Limb (tissue), 2 donors: ENCODE results near the gene POU6F2.

Source experiments
- DNase-seq, 2 donors: peaks; one replicate each; pipeline ENCODE4 v3.0.0-alpha.2; 2016; ENCODE audit errors: extremely low spot score in 2 of 2

POU6F2 gene

DNA sequence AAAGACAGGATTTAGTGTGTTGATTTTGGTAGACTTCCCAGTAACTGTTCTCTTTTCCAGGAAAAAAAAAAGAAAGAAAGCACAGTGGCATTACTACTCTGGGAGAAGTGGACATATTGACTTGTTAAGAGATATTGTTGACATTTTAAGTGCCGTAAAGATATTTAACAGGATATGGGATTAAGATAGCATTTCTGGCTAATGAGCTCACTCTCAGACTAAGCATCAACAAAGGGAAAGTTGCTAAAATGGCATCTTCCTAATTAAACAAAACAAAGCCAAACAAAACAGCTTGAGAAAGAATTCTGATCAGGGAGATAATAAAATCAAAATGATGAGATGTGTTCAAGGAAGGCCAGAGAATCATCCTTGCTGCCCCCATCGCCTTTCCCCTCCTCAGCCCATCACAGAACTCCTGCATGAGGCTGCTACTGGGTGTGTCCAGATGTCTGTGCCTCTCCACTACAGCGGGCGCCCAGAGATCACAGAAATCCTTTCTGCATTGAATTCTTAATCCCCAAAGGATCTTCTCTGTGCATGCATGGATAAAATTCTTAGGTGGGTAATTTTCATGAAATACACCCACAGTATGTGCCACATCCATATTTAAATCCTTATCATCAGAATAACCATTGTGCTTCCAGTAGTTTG is 270.5 kb downstream of the POU6F2 start:
- no peak for DNase-seq

DNA sequence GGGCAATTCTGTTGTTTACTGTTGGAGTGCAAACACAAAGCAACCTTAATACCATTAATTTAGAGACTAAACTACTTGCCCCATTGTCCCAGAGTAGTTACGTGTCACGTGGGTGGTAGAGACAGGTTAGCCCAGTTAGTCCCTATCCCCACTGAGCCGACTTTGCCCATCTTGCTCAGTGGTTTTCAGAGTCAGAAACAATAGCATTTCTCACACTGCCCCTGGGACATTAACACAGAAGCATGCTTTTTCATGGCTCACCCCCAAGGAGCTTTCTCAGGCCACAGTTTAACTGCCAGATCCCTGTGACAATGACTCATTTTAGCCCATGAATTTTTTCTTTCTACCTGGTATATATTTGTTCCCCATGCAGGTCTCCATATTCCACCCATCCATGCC is 271.0 kb downstream of the POU6F2 start:
- no peak for DNase-seq

DNA sequence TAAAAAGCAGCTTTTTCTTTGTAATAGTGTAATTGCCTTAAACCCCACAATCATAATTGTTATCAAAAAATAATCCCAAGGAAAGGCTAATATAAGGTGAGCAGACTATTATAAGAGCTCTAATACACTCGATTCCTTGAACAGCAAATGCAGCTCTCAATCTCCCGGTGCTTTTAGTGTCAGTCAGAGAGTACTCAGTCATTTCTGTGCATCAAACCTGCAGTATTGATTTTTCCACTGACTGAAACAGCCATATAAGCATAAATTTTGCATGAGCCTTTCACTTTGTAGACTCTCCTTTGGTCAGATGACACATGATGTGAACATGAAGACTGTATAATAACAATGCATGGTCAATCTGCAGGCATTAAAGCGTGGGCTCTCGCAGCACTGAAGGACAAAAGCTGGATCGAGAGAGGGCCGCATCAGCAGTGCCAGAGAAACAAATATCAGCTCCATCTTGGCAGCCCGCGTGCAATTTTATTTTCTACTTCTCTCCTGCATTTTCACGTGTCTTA is 272.0 kb downstream of the POU6F2 start:
- no peak for DNase-seq

DNA sequence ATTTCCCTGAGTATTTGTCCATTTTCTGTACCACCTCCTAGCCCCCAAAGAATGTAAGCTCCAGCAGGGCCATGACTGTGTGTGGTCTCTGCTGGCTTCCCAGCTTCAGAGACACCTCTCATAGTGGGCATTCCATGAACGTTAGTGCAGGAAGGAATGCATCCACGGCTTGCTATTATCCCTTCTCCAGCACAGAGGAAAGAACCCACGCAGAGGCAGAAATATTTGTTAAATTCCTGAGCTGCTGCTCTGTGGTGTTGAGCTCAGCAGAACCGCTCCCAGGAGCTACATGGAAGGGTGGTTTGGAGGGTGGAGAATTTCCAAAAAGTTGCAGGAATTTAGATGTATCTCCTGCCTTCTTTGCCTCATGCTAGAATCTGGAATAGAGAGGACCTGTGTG is 275.2 kb downstream of the POU6F2 start:
- no peak for DNase-seq

DNA sequence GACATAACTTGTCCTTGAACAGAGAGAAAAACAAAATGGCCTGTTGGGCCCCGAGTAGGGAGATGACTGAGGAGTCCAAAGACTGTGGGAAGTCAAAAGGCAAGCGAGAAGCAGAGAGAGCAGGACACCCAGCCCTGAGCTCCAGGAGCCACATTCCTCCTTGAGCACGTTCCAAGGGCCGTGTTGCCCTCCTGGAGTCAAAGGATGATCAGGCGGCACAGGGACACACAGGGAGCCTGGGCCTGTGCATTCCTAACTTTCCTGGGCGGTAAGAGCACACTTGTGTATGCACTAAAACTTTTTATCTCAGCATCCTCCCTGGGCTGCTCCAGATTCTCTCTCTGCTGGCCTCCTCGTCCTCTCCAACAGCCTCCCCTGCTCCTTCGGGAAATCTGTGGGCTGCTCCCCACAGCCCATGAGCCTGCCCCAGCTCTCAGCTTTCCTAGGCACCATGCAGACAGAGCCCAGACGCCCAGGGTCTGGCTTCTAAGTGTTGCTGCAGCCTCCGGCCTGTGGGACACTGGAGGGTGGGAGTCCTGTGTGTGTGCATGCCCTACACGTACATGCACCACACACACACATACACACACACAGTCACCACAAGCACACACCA is 281.8 kb downstream of the POU6F2 start:
- DNase-seq: no peak

DNA sequence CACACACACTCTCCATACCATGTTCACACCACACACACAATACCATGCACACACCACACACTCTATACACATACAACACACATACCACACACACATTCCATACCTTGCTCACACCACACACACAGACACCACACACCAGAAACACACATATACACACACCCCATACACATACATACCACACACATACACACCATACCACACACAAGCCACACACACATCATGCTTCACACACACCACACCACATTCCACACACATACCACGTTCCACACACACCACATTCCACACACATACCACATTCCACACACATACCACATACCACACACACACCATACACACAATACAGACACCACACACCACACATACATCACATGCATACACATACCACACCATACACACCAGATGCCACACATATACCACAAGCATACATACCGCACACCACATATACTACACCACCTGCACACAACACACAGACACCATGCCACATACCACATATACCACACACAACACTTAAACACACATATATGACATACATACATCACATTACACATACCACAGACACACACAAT is 282.7 kb downstream of the POU6F2 start:
- no peak for DNase-seq

DNA sequence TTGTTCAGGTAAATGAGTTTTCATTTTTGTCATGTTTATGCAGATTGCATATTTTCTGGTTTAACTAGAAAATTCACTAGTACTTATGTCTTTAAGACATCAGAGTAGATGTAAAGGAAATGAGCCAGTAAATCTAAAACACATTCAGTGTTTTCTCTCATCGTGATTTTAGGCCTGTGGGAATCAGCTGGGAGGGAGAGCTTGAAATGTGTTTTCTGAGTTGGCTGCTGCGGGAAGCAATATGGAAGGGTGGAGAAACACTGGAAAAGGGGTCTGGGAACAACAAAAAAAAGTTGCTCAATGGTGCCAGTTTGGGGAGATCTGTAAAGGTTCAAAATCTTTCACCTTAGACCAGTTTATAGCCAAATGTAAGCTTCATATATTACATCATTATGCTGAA is 284.1 kb downstream of the POU6F2 start:
- DNase-seq: no peak

DNA sequence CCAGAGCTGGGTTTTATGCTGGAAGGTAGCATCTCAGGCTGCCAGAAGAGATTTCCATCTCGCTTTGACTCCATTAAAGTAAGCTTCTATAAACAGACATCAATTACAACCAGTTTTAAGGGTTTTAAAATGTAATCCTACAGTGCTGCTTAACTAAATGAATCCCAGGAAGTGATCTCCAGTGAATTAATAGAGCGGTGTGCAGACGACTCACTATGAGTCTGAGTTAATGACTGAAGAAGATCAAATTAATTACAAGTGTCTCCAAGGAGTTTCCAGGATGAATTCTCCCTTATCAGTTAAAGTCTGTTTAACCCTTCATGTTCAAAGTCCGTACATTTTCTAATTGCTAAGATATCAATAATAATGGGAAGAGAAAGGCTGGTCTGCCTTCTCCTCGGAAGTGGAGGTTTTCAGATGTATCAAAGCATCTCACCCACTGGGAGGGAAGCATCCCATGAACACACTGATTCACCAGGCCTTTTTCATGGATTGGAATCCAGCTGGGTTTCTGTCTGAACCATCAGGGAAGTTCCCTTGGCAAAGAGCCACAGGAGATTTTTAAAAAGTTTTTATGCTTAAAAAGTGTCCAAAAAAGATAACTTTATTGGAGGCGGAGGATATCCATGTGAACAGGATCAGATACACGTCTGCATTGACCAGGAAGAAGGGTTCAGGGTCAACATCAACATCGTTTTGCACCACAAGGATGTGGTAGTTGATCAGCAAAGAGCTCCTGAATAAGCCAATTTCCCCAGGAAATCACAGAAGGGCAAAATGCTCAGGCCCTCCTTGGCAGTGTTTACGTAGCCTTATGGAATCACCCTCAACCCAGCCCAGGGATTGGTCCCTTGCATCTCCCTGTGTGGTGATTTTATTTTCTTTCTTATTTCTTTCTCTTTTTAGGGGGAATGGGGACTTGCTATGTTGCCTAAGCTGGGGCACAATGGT is 288.2 kb downstream of the POU6F2 start:
- no peak for DNase-seq

DNA sequence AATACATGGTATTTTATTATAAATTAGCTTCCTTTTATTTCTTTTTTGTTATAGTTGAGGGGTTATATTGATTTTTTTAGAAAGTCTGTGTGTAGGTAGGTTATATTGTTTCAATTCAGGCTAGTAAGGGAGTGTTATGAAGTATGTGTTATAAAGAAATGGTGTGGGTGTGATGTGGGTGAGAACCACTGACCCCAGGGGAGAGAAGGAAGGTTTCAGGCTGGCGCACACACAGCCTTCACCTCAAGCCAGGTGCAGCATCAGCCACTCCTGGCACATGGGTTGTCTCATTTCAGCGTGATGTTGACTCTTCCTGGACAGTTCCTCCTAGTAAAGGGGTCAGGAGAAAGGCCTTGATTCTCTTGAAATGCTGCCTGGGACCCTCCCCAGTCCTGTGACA is 291.3 kb downstream of the POU6F2 start:
- DNase-seq: no peak

DNA sequence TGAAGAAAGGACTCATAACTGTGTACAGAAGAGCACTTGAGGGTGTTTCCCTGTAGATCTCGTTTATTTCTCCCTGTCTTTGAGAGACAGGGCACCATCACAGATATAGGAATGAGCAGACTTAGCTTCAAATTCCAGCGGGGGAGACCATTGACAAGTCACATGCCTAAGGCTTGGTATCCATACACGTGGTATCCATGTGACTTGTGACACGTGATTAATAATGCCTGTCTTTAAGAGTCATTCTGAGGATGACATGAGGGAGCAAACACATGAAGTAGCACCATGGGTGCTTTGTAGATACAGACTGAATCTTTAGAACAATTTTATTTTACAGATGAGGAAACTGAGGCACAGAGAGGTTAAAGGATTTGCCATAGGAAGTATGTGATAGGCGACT is 292.3 kb downstream of the POU6F2 start:
- DNase-seq: no peak

DNA sequence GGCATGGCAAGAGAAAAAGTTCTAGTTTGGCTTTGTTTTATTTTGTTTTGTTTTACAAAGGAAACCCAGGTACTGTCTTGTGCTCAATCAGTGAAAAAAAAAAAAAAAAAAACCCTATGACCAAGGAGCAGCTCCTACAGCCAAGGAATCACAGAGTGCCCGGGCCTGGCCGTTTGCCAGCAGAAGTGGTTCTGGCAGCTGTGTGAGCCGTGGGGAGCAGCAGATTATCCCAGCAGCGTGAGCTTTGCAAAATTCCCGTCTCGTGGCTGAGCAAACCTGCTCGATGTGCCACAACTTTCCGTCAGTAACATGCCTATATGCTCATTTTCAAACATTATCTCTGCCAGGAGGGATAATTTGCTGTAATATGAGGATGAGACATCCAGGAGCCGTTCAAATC is 293.7 kb downstream of the POU6F2 start:
- DNase-seq: peak; percentile 63 to 77

DNA sequence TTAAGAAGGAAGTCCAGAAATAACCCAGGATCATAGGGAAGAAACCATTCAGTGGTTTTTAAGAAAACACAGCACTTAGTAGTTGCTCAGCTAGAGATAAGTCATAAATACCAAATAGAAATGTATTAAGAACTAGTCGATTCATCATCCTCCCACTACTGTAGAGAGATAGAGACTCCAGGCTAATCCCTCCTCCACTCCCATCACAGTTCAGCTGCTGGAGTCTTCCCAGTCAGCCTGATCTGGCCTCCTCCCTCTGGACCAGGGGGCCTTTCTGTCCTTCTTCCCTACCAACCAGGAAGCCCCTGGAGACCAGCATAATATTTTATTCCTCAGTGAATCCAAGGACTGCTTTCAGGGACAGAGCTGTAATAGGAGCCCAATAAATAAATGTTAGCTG is 294.4 kb downstream of the POU6F2 start:
- no peak for DNase-seq

DNA sequence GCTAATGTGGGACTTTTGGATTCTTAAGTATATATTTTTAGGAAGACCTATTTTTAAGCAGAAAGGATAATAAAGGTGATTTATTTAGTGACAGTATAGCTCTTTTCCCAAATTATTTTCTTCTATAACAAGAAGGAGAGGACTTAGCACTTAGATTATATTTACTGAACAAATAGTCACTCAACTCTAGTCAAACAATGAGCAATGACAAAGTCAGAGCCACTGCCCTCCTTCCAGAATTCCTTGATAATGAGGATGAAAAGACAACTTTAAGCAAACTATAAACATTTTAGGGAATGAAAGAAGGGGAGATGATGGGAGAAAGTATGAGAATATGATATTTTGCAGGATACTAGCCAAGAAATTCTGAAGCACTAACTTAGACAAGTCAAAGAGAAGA is 295.0 kb downstream of the POU6F2 start:
- no peak for DNase-seq

DNA sequence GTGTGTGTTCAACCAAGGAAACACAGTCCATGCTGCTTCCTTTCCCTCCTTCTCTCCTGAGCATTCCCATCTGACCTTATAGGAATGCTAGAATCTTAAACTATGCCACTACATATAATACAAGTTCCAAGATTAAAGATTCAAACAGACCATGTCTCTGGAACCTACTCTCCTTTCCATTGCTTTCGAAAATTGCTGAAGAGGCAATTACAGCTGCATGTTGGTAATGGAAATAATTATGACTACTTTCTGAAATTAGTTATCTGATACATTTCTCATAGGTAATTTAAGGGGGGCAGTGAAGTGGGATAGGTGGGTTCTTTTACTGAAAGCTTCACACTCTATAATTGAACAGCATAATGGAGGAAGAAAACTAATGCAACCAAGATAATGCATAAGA is 302.6 kb downstream of the POU6F2 start:
- DNase-seq: no peak

DNA sequence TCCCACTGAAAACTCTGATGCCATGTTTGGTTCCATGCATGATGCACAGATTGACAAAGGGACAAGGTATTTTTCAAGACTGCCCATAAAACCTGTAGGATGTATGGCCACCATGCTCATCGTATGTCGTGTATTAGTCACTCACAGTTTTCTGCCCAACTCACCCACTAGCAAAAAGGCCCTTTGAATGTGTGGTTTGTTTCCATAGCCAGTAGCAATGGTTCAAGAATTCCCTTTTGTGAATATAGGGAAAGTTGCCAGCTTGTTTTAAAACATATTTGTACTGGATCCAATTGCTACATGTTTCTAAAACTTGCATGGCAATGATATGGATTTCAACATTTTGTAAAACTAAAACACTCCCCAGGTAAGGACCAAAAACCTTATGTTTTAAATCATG is 307.5 kb downstream of the POU6F2 start:
- no peak for DNase-seq

DNA sequence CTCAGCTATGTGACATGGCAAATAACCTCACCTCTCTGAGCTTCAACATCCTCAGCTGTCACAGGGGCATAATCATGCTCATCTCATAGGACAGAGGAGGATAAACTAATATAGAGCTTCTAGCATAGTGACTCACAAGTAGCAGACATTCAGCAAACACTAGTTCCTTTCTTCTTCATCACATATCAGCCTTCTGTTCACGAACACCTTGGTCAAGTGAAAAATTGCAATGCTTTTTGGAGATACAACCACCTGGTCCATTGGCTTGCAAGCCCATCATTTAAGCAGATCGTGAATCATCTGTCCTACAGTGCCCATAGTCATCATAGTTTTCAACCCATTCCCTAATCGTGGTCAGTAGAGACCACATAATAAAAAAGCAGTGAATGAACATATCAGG is 310.6 kb downstream of the POU6F2 start:
- DNase-seq: no peak

DNA sequence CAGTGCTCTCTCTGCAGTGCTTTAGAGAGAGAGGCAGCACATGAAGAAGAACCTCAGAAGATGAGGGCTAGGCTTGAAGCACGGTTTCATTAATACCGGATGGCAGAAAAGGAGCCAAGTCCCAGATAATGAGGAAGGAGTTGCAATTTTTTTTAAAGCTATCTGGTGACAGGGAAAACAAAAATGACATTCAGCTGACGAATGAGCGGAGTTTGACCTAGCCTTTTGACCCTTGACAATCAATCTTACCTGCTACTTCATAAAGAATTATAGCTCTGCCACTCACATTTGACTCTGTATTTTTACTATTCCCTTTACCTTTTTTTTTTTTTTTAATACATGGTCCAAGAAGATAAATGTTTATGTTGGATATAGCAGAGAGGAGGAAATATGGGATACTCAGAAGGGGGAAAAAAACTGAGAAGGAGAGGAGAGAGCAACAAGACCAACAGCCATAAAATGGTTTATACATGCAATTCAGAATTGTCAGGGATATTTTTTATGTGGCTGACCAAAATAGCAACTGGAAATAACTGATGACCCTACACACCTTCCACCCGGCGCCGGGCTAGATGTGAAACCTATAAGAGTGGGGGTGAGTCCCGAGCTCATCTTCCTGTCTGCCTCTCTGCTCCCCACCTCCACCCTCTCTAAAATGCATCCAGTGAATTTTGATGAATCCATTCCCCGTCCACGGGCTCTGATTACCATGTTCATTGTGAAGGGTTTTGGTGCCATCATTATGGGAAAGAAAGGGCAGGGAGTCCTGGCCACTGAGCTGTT is 314.1 kb downstream of the POU6F2 start:
- DNase-seq: no peak

DNA sequence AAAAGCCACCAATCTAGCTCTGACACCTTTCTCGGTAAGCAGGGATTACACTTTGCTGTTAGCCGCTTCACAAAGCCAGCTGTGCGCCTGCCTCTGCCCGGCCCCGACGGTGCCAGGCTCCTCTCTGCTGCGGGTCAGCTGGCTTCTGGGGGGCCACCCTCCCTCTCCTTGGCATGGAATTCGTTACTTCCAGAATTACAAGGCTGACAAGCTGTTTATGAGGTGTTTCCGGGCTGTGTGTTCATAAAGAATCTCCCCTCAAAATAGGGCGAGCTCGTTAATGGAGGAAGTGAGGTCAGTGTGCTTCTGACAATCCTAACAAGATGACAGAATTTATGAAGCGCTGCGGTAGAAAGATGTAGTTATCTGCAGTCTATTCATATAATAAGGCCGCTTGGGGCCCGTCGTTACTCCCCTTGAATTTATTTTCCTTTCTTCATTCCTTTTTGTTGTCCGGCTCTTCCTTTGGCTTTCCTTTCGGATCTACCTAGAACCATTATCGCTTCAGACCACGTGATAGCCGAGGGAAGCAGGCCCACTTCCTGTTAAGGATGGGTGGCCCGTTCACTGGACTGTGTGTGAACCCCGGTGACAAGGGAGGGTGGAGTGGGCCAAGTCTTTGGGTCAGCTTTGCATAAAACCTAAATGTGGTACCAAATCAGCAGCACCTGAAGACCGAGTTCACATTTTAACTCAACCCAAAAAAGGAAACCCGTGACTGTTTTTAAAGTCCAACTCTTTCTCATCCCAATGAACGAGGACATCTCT is 315.5 kb downstream of the POU6F2 start:
- no peak for DNase-seq

DNA sequence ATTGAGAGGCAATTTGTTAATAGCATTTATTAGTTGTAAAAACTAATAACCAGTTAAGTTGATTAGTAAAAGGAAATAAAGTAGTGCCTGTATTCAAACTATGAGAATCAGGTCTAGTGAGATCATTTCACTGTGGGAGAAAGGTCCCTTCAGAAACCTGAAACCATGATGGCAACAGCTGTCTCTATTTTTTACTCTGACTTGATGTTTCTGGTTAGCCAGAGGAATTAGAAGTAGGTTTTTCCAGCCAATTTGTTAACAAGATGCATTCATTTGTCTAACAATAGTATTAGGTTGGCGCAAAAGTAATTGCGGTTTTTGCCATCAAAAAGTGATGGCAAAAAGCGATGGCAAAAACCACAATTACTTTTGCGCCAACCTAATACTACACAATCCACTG is 316.3 kb downstream of the POU6F2 start:
- no peak for DNase-seq

DNA sequence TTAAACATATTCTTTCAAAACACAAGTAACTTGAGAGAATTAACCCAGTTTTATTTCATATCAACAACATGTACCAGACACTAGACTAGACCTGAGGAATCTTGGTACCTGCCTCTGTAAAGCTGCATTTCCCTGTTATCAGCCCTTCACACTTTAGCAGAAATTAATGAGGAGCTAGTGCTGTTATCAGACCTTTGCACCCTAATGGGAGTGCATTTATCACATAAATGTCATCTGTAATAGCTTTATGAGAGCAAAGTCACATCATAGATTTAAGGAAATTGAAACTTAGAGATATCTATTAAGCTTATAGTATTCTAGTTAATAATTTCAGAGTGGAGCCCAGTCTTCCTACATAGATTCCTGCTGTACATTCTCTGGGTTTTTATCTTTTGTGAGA is 318.1 kb downstream of the POU6F2 start:
- DNase-seq: no peak
